Renal cortex interstitium (tissue), 11 donors: Measurements from ENCODE around the gene CBX4. TPM values are rescaled to one million over a fixed set of nuclear protein-coding genes. Genes with fewer than 3 reads are reported as not detected.

Experiments used
- DNase-seq, 11 donors: peaks; one replicate each; pipeline ENCODE4 v3.0.0-alpha.2; 2013; ENCODE audit warnings: low read depth in 9 of 11, low spot score in 4 of 11; ENCODE audit errors: extremely low read depth in 1 of 11
- polyA plus RNA-seq, 3 donors: library from polyadenylated mRNA; unstranded; fragments of 120-200 nt; gene quantifications; one replicate each; pipeline ENCODE4 v1.2.1, GENCODE V29; 2013; ENCODE audit not compliant: insufficient read length in 3 of 3

CBX4 gene
- polyA plus RNA-seq, 3 donors = 10.5 to 14.9 (median 13.8) TPM

DNA sequence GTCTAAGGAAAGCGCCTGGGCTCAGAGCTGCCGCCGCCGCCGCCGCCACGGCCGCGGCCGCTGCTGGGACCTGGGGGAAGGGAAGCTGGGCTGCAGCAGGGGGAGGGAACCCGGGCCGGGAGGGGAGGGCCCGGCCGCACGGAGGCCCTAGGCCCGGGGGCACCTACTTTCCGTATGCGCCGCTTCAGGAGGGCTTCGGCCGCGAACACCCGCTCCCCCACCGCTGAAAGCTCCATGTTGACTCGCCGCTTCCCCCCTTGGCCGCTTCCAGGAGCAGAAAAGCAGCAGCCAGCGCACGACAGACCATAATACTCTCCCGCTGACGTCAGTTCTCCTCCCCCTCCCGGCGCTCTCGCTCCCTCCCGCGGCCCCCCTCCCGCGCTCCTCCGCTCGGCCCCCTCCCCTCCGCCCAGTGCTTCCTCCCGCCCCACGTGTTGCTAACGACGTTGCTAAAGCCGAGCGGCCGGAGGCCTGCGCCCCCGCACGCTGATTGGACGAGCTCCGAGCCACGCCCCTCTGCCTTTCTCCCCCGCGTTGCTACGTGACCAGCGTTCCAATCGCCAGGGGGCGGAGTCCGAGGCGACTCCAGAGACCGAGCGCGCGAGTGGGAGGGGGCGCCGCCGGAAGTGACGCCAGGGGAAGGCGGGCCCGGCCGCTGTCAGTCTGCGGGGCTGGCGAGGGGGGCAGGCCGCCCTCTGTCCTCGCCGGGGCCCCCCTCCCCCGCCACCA lies 42.3 kb downstream of the CBX4 start, which contains the start of gene CBX8:
Gene CBX8, minus strand, starts transcription at position 315 of the 729 bp plus-strand sequence. Its CDS starts 79 bp downstream, at position 236.
- peak; percentile 97 to 100 (median 99) for DNase-seq

- DNase-seq = no peak
Observed at GRCh38 chr17:79796444-79796762, 42.8 kb downstream of the CBX4 start.

- DNase-seq = no peak
Observed at GRCh38 chr17:79795795-79796443, 43.3 kb downstream of the CBX4 start.

GRCh38 chr17:79794659-79795511 lies 44.4 kb downstream of the CBX4 start:
- DNase-seq = no peak

DNA sequence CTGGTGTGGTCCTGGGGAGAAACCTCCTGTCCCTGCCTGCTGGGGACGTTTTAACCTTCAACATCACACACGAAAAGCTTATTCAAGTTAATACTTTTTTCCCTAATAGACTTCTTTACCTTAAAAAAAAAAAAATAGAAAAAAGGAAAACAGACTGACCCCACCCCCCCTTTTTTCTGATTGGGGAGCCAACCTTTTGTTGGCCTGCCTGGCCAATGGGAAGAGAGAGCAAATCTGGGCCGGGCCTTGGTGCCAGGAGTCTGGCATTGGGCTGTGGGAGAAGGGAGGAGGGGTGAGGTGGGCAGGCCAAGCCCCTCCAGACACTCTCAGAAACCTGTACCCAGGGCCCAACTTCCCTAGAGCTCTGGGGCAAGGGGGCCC lies 45.3 kb downstream of the CBX4 start:
- no peak for DNase-seq

DNA sequence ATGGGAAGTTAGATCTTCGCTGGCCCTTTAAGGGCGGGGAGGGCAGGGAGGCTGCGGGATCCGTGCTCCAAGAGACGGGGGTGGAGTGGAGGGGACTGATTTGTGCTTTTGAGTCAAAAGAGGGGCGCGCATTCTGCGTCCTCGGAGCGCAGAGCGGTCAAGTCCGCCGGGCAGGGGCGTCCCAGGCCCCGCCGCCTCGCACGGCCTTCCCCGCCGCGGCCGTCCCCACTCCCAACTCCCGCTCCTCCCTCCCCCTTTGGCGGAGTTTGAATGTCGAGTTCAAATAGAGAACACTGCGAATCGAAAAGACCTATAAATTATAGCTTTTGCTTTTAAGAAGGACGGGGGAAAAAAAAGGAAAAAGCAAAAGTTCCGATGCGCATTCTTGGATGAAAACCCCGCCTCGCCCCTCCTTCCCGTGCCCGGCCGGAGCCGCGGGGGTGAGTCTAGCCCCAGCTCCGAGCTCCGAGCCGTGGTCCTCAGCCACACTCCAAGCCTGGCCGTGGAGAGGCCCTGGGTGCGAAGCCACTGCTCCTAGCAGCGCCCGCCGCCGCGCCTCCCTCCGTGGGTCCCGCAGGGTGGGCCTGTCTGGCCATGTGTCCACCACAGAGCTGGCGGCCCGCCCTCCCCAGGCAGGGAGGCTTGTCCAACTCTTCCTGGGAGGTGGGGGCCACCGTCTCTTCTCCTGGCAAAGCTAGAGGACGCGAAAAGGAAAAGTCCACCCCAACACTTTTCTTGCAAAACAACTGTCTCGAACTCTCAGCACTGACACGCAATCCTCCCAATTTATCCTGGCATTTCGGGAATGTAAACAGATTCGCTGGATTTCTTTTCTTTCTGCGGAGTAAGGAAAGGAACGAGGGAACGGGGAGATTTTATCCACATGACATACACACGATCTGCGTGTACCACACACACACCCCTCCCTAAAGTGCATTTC lies 46.0 kb downstream of the CBX4 start:
- DNase-seq = no peak

DNA sequence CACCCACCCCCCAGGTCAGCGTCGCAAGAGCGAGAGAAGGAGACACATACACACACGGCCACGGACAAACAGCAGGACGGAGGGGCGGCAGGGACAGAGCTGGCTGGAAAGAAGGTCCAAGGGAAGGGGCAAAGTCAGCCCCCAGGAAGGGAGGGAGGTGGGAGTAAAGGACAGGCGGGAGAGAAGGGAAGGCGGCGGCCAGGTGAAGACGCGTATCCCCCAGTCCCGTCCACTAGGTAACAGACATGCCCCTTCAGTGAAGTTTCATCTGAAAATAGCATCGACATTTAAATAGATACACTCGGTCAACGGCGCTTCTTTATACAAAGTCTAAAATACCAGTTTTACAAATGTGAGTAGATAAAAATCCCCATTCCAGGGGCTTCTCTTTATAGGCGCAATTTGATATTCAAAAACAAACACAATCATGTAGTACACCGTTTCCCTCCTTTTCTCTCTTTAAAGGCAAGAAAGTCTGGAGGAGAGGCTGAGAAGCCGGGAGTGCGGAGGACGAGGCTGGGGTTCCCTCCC lies 46.8 kb downstream of the CBX4 start:
- no peak for DNase-seq

DNA sequence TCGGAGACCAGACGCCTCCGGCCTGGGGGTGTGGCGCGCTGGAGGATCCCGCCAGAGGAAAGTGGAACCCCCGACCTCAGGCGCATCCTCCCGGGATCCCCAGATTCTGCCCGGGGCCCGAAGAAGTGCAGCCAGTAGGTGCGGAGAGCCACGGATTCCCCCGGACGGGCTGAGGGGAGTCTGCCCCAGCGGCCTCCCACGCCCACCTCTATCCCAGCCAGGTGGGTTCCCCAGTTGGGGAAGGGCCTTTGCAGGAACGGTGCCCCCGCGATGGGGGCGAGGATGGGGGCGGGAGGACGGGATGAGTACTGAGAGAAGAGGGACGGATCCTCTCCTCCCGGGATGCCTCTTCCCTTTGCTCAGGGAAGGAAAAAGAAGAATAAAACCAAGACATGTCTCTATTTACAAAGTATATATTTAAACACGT lies 47.5 kb downstream of the CBX4 start:
- no peak for DNase-seq

GRCh38 chr17:79790805-79791734 lies 48.2 kb downstream of the CBX4 start:
- no peak for DNase-seq

DNA sequence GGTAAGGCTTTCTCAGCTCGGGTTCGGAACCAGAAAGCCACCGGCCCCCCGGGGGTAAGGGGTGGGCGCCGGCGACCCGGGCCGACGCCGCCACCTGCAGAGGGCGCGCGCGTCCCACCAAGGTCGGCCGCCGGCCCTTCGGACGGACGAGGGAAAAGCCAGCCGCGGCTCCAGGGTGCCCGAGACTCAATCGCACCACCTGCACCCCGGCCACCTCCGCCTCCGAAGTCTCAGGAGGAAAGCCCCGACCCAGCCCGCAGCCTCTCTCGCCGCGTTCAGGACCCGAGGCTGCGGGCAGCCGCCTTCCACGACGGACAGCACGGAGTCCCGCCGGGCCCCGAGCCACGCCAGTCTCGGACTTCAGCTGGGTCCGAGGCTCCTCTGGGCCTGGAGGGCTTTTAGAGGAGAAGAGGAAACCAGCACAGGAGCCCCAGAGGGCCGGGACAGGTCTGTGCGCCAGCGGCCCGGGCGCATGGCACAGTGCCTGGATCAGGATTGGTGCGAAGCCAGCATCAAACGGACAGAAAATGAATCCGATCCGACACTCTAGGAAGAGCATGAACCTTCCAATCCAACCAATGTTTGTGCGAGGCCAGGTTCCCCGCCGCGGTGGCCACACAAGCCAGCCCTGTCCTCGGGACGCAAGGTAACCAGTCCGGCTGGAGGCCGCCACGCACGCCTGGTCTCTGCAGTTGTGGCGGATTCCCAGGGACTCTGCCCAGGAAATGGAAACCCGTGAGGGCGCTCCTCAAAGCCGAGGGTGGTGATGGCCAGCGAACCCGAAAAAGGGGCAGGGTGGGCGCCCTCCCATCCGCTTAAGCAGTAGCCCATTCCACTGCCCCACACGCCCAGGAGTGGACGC lies 49.1 kb downstream of the CBX4 start:
- no peak for DNase-seq

- DNase-seq = no peak
Observed at GRCh38 chr17:79788989-79789942, 50.0 kb downstream of the CBX4 start.

GRCh38 chr17:79788455-79788854 lies 50.8 kb downstream of the CBX4 start:
- DNase-seq = no peak

- DNase-seq = no peak
Observed at GRCh38 chr17:79786930-79787643, 52.2 kb downstream of the CBX4 start.

GRCh38 chr17:79785900-79786810 lies 53.1 kb downstream of the CBX4 start:
- no peak for DNase-seq
